ENCODE results near the gene POLA2.

The POLA2 gene

GRCh38 chr11:65309006-65309405, 47.2 kb downstream of the POLA2 start:
- TF ChIP-seq ZFX (IDR thresholded peaks at IDR 0.05; ENCODE audit: borderline replicate concordance) (no peak), CTCF (IDR thresholded peaks at IDR 0.05) (no peak)
- no peak overlapping the region for H3K27ac ChIP-seq

- no peak overlapping the region for H3K27ac ChIP-seq
- TF ChIP-seq CTCF (IDR thresholded peaks at IDR 0.05), result no peak
- no peak for TF ChIP-seq ZFX (IDR thresholded peaks at IDR 0.05; ENCODE audit: borderline replicate concordance)
Measured at GRCh38 chr11:65310215-65310614, 48.5 kb downstream of the POLA2 start.

- TF ChIP-seq CTCF (IDR thresholded peaks at IDR 0.05) (no peak), ZFX (IDR thresholded peaks at IDR 0.05; ENCODE audit: borderline replicate concordance) (no peak)
- no peak overlapping the region for H3K27ac ChIP-seq
Measured at GRCh38 chr11:65310736-65311135, 49.0 kb downstream of the POLA2 start.

- H3K27ac ChIP-seq, result no peak overlapping the region
Measured at GRCh38 chr11:65311170-65311678, 49.5 kb downstream of the POLA2 start.

GRCh38 chr11:65314501-65315203, 52.9 kb downstream of the POLA2 start, which contains the start of gene CDC42EP2:
Gene CDC42EP2 (plus strand): TSS chr11:65314866. CDS start chr11:65320899, 6,033 bp downstream.
- TF ChIP-seq ZFX (IDR thresholded peaks at IDR 0.05; ENCODE audit: borderline replicate concordance) (no peak), CTCF (IDR thresholded peaks at IDR 0.05) (no peak)
- peak within 1 kb of the TSS; percentile 92 for H3K27ac ChIP-seq

More at GRCh38 chr11:65311170-65311678, 49.5 kb downstream of the POLA2 start:
- TF ChIP-seq CTCF (IDR thresholded peaks at IDR 0.05) (no peak), ZFX (IDR thresholded peaks at IDR 0.05; ENCODE audit: borderline replicate concordance) (no peak)

GRCh38 chr11:65315204-65315865, 53.6 kb downstream of the POLA2 start:
- peak overlapping the region; percentile 92 for H3K27ac ChIP-seq

More at GRCh38 chr11:65315204-65315865, 53.6 kb downstream of the POLA2 start:
- TF ChIP-seq ZFX (IDR thresholded peaks at IDR 0.05; ENCODE audit: borderline replicate concordance) (no peak), CTCF (IDR thresholded peaks at IDR 0.05) (peak; percentile 98)
